Thyroid gland (tissue), 4 donors: ENCODE measurements around the gene LGALS4.

Experiments used
- POLR2A ChIP-seq, 2 donors: fragments of 450-650 bp; IDR thresholded peaks; one replicate each; pipeline ENCODE4 v1.6.1; 2017; ENCODE audit warnings: antibody characterized with exemption in 2 of 2, mild to moderate bottlenecking in 2 of 2, moderate library complexity in 1 of 2
- TF ChIP-seq, protein P1 (sequence below), 6 experiments: fragments of 200-600 bp in 3 of 6; fragments of 450-650 bp in 3 of 6; sonication (generic) in 3 of 6; IDR thresholded peaks; one replicate each; pipeline ENCODE4 v1.5.1; 2016 to 2019; ENCODE audit warnings: antibody characterized with exemption in 6 of 6, mild to moderate bottlenecking in 2 of 6, inconsistent platforms in 1 of 6, moderate library complexity in 1 of 6

DNA sequence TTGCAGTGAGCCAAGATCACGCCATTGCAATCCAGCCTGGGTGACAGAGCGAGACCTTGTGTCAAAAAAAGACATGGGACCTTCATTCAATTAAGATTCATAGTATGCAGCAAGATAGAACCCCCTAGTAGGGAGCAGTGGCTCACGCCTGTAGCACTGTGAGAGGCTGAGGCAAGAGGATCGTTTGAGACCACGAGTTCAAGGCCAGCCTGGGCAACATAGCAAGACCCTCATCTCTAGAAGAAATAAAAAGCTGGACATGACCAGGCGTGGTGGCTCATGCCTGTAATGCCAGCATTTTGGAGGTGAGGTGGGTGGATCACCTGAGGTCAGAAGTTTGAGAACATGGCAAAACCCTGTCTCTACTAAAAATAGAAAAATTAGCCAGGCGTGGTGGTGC is 32.3 kb downstream of the LGALS4 start:
- no peak for TF ChIP-seq POLR2A (IDR thresholded peaks at IDR 0.05)
- TF ChIP-seq, protein P1, sequence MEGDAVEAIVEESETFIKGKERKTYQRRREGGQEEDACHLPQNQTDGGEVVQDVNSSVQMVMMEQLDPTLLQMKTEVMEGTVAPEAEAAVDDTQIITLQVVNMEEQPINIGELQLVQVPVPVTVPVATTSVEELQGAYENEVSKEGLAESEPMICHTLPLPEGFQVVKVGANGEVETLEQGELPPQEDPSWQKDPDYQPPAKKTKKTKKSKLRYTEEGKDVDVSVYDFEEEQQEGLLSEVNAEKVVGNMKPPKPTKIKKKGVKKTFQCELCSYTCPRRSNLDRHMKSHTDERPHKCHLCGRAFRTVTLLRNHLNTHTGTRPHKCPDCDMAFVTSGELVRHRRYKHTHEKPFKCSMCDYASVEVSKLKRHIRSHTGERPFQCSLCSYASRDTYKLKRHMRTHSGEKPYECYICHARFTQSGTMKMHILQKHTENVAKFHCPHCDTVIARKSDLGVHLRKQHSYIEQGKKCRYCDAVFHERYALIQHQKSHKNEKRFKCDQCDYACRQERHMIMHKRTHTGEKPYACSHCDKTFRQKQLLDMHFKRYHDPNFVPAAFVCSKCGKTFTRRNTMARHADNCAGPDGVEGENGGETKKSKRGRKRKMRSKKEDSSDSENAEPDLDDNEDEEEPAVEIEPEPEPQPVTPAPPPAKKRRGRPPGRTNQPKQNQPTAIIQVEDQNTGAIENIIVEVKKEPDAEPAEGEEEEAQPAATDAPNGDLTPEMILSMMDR (IDR thresholded peaks at IDR 0.05), result no peak
